HFFc6 (cell line): ENCODE measurements around the gene MYLK. TPM values are rescaled to one million over a fixed set of nuclear protein-coding genes. Genes with fewer than 3 reads are reported as not detected.

Experiments
- DNase-seq: peaks from one replicate; pipeline ENCODE4 v3.0.0-alpha.2; 2018
- H3K27ac Mint-ChIP-seq: 2 replicates; pipeline ENCODE4 v1.8.0; 2020; ENCODE audit warnings: mild to moderate bottlenecking, mixed read lengths
- H3K27me3 Mint-ChIP-seq: 2 replicates; pipeline ENCODE4 v1.8.0; 2021; ENCODE audit warnings: mild to moderate bottlenecking, moderate library complexity, mixed read lengths; ENCODE audit not compliant: insufficient read depth
- H3K36me3 Mint-ChIP-seq: 2 replicates; pipeline ENCODE4 v1.8.0; 2021; ENCODE audit warnings: low read depth, mixed read lengths
- H3K4me1 Mint-ChIP-seq: 2 replicates; pipeline ENCODE4 v1.8.0; 2020; ENCODE audit warnings: low read depth, mixed read lengths
- H3K4me3 Mint-ChIP-seq: 2 replicates; pipeline ENCODE4 v1.8.0; 2020; ENCODE audit warnings: mild to moderate bottlenecking, moderate library complexity, mixed read lengths
- H3K9me3 Mint-ChIP-seq: 2 replicates; pipeline ENCODE4 v1.8.0; 2020; ENCODE audit warnings: mild to moderate bottlenecking, mixed read lengths
- CTCF ChIP-seq: fragments of 200-600 bp; sonication (generic); IDR thresholded peaks from 2 replicates; pipeline ENCODE4 v1.5.0; 2021; ENCODE audit warnings: antibody characterized with exemption, mild to moderate bottlenecking
- total RNA-seq, 6 experiments: library from RNA; stranded (reverse); fragmentation: NEBNext Ultra II Directional; extraction: Animal tissue kit (Norgen Biotek cat#: 25700); gene quantifications; 2 replicates in 1 of 6; 3 replicates in 5 of 6; pipeline ENCODE4 v1.2.3, GENCODE V29; 2021

Gene MYLK
- total RNA-seq, 6 experiments from 2014 or later = 296 to 431 (median 335) TPM

GRCh38 chr3:123842711-123843110 lies 41.4 kb downstream of the MYLK start:
- no peak for TF ChIP-seq CTCF
- Mint-ChIP-seq H3K36me3 (peaks cover 84% of the 10 kb centered on the region), H3K4me1 (peaks cover 86% of the 10 kb centered on the region), H3K4me3 (no peak overlapping the region), H3K27ac (peak overlapping the region; percentile 95), H3K9me3 (peaks cover 46% of the 10 kb centered on the region), H3K27me3 (no peaks in the 10 kb centered on the region; the same call in none of the 2 replicates)
- DNase-seq = no peak

- H3K27me3 Mint-ChIP-seq = no peaks in the 10 kb centered on the region; the same call in none of the 2 replicates
- peaks cover 51% of the 10 kb centered on the region for H3K9me3 Mint-ChIP-seq
- peak; percentile 35 for DNase-seq
- TF ChIP-seq CTCF = no peak
- H3K36me3 Mint-ChIP-seq = peaks cover 88% of the 10 kb centered on the region
- H3K4me3 Mint-ChIP-seq = peak overlapping the region; percentile 11
- H3K4me1 Mint-ChIP-seq = peaks cover 92% of the 10 kb centered on the region
- H3K27ac Mint-ChIP-seq = peak overlapping the region; percentile 81
Observed at GRCh38 chr3:123841476-123842238, 42.5 kb downstream of the MYLK start.

- TF ChIP-seq CTCF = no peak
- no peak overlapping the region for H3K4me3 Mint-ChIP-seq
- H3K27ac Mint-ChIP-seq = peak overlapping the region; percentile 66
- peaks cover 89% of the 10 kb centered on the region for H3K36me3 Mint-ChIP-seq
- H3K4me1 Mint-ChIP-seq = peaks cover 92% of the 10 kb centered on the region
- H3K27me3 Mint-ChIP-seq = no peaks in the 10 kb centered on the region; the same call in none of the 2 replicates
- H3K9me3 Mint-ChIP-seq = peaks cover 54% of the 10 kb centered on the region
- DNase-seq = no peak
Observed at GRCh38 chr3:123840961-123841360, 43.2 kb downstream of the MYLK start.

- Mint-ChIP-seq H3K27me3 (no peaks in the 10 kb centered on the region; the same call in 1 of the 2 replicates), H3K27ac (0 out of 2 replicates have a peak overlapping the region, but pooled peaks have one; percentile 7), H3K9me3 (peaks cover 52% of the 10 kb centered on the region), H3K4me3 (peak overlapping the region; percentile 1; the same call in 1 of the 2 replicates), H3K4me1 (peaks cover 95% of the 10 kb centered on the region), H3K36me3 (peaks cover 73% of the 10 kb centered on the region)
- no peak for DNase-seq
- TF ChIP-seq CTCF = no peak
Observed at GRCh38 chr3:123837858-123838257, 46.3 kb downstream of the MYLK start.

GRCh38 chr3:123834631-123835030 lies 49.5 kb downstream of the MYLK start:
- peak; percentile 94 for DNase-seq
- H3K36me3 Mint-ChIP-seq = peaks cover 83% of the 10 kb centered on the region
- H3K27ac Mint-ChIP-seq = peak overlapping the region; percentile 89
- H3K9me3 Mint-ChIP-seq = peaks cover 31% of the 10 kb centered on the region
- no peaks in the 10 kb centered on the region; the same call in 1 of the 2 replicates for H3K27me3 Mint-ChIP-seq
- no peak for TF ChIP-seq CTCF
- peaks cover 74% of the 10 kb centered on the region for H3K4me1 Mint-ChIP-seq
- H3K4me3 Mint-ChIP-seq = peak overlapping the region; percentile 68
